HepG2 (cell line): ENCODE results near the gene ZC3H18. TPM values are rescaled to one million over a fixed set of nuclear protein-coding genes. Genes with fewer than 3 reads are reported as not detected.

Experiments
- ATAC-seq: fragments of 200-7000 bp; cut with Tn5 transposase; 3 replicates; pipeline ENCODE4 v1.9.1; 2020; ENCODE audit warnings: mild to moderate bottlenecking, moderate library complexity
- BruUV-seq: library from RNA; stranded (reverse); fragments of 400-500 nt; replicated peaks from 2 replicates; lab custom pipeline; 2021; lab: Mats Ljungman, UMichigan
- CTCF ChIA-PET: fragments of 300-600 bp; formaldehyde crosslinking; extraction: SDS; loops from one replicate; lab custom pipeline; 2021; ENCODE audit warnings: low total read pairs, inconsistent platforms, low intra/inter-chr PET ratio; lab: Yijun Ruan, JAX
- POLR2A ChIA-PET: fragments of 350-600 bp; sonication (Branson Sonifier 250); formaldehyde crosslinking; loops from one replicate; lab custom pipeline; 2020; ENCODE audit warnings: antibody characterized with exemption, inconsistent platforms; lab: Yijun Ruan, JAX
- DNase-seq: peaks from one replicate; pipeline ENCODE4 v3.0.0-alpha.2; 2015; ENCODE audit warnings: low spot score
- FAIRE-seq: peaks from 3 replicates; lab custom pipeline; 2011; peaks lifted over from hg19 to GRCh38; lab: Jason Lieb, UNC
- H2AFZ ChIP-seq: one replicate; pipeline ENCODE4 v1.6.1; 2011; ENCODE audit warnings: low read length, inconsistent platforms
- H3K27ac ChIP-seq: fragments of 300-600 bp; 3 replicates; pipeline ENCODE4 v1.8.0; 2011; ENCODE audit warnings: mixed run types, mild to moderate bottlenecking, mixed read lengths, low read length, inconsistent platforms; ENCODE audit not compliant: insufficient read depth; ENCODE audit errors: extremely low read length
- H3K27me3 ChIP-seq, 2 experiments: fragments of 200-600 bp in 1 of 2; 2 replicates in 1 of 2; 3 replicates in 1 of 2; pipeline versions ENCODE4 v1.6.0 to v1.8.0; 2011; ENCODE audit warnings: low read length in 2 of 2, mild to moderate bottlenecking in 2 of 2, moderate library complexity in 2 of 2, inconsistent platforms in 1 of 2; ENCODE audit not compliant: insufficient read depth in 2 of 2, control insufficient read depth in 1 of 2
- H3K36me3 ChIP-seq, 2 experiments: fragments of 200-600 bp in 1 of 2; replicated peaks in 1 of 2; 2 replicates in 1 of 2; 3 replicates in 1 of 2; pipeline versions ENCODE4 v1.5.1 to v1.8.0; 2011; ENCODE audit warnings: low read length in 2 of 2, inconsistent platforms in 1 of 2; ENCODE audit not compliant: insufficient read depth in 2 of 2, control insufficient read depth in 1 of 2
- H3K4me1 ChIP-seq: 2 replicates; pipeline ENCODE4 v1.5.1; 2012; ENCODE audit warnings: low read length, inconsistent platforms; ENCODE audit not compliant: insufficient read depth
- H3K4me2 ChIP-seq: 2 replicates; pipeline ENCODE4 v1.6.0; 2011; ENCODE audit warnings: low read depth, low read length, inconsistent platforms
- H3K4me3 ChIP-seq, 3 experiments: fragments of 200-600 bp in 1 of 3; sonication (generic), shearing (Covaris generic) in 1 of 3; replicated peaks in 1 of 3; 2 replicates each; pipeline ENCODE4 v1.5.1; 2011 to 2016; ENCODE audit warnings: low read length in 3 of 3, inconsistent platforms in 2 of 3, low read depth in 2 of 3, mild to moderate bottlenecking in 2 of 3, control low read depth in 1 of 3, mixed read lengths in 1 of 3; ENCODE audit not compliant: insufficient read depth in 1 of 3
- H3K79me2 ChIP-seq: one replicate; pipeline ENCODE4 v1.6.1; 2011; ENCODE audit warnings: low read length, inconsistent platforms; ENCODE audit not compliant: insufficient read depth
- H3K9ac ChIP-seq: 2 replicates; pipeline ENCODE4 v1.6.0; 2011; ENCODE audit warnings: mild to moderate bottlenecking, low read depth, low read length, inconsistent platforms; ENCODE audit not compliant: insufficient read depth
- H3K9me3 ChIP-seq: 2 replicates; pipeline ENCODE4 v1.5.1; 2012; ENCODE audit warnings: mild to moderate bottlenecking, low read length
- H4K20me1 ChIP-seq: 2 replicates; pipeline ENCODE4 v1.6.0; 2011; ENCODE audit warnings: inconsistent platforms, mild to moderate bottlenecking, low read length, moderate library complexity; ENCODE audit not compliant: insufficient read depth
- ESRRA ChIP-seq: sonication (generic); formaldehyde crosslinking; IDR thresholded peaks from 2 replicates; pipeline ENCODE4 v1.5.1; 2020; ENCODE audit warnings: mild to moderate bottlenecking, low read depth, missing genetic modification reagents
- HNF4A ChIP-seq: sonication (generic); formaldehyde crosslinking; IDR thresholded peaks from 2 replicates; pipeline ENCODE4 v1.4.0; 2020; ENCODE audit warnings: missing genetic modification reagents
- HOXA3 ChIP-seq: sonication (generic); formaldehyde crosslinking; IDR thresholded peaks from 2 replicates; pipeline ENCODE4 v1.5.0; 2020; ENCODE audit warnings: missing genetic modification reagents
- RARA ChIP-seq: IDR thresholded peaks from 2 replicates; pipeline ENCODE4 v1.6.1; 2016; ENCODE audit warnings: missing genetic modification reagents, missing compliant biosample characterization
- RFX5 ChIP-seq: IDR thresholded peaks from 2 replicates; pipeline ENCODE4 v1.6.1; 2011; ENCODE audit warnings: low read depth, low read length, improper control_type of control experiment
- ZNF546 ChIP-seq: sonication (generic); formaldehyde crosslinking; conservative IDR thresholded peaks from 2 replicates; pipeline ENCODE4 v1.8.1; 2023; ENCODE audit warnings: mild to moderate bottlenecking, missing genetic modification reagents
- ZNF687 ChIP-seq: sonication (generic); formaldehyde crosslinking; IDR thresholded peaks from 2 replicates; pipeline ENCODE4 v1.5.1; 2020; ENCODE audit warnings: mild to moderate bottlenecking, missing genetic modification reagents, moderate library complexity
- WGBS: methylation state at CpG from one replicate; pipeline ENCODE4 v1.1.6; 2017; ENCODE audit warnings: low lambda C conversion rate; 5-methylcytosine and 5-hydroxymethylcytosine counted together
- in situ Hi-C: cut with HindIII; loops from 2 replicates; pipeline ENCODE4 v1.10.0; 2017; ENCODE audit warnings: low pct_unique_long_range_greater_than_20kb; ENCODE audit not compliant: extremely low pct_ligation_motif_present
- intact Hi-C: fragments of 100-400 bp; cut with micrococcal nuclease; formaldehyde crosslinking; loops from one replicate; pipeline ENCODE4 v1.10.0; 2022; ENCODE audit not compliant: unreplicated experiment
- polyA plus RNA-seq, 8 experiments: library from polyadenylated mRNA; depleted of rRNA in 3 of 8; stranded (reverse) in 7 of 8; unstranded in 1 of 8; fragments of >200 nt; fragmentation: Illumina TruSeq in 4 of 8; extraction: Trizol in 4 of 8; gene quantifications; 2 replicates each; pipeline versions ENCODE4 v1.2.1 to v1.2.3, GENCODE V29; 2011 to 2016; ENCODE audit warnings: low read depth in 4 of 8, missing spikeins in 1 of 8, mixed read lengths in 1 of 8; ENCODE audit not compliant: insufficient read depth in 1 of 8
- total RNA-seq, 5 experiments: library from RNA; depleted of rRNA; stranded (reverse); fragments of >200 nt; fragmentation: Illumina TruSeq; extraction: Trizol; gene quantifications; 2 replicates each; pipeline ENCODE4 v1.2.3, GENCODE V29; 2016; ENCODE audit warnings: low read depth in 1 of 5
- TF ChIP-seq, protein P1 (sequence below): sonication (generic); formaldehyde crosslinking; IDR thresholded peaks from 2 replicates; pipeline ENCODE4 v1.5.0; 2020; ENCODE audit warnings: mild to moderate bottlenecking, missing genetic modification reagents
- TF ChIP-seq, protein P2 (sequence below): sonication (generic); formaldehyde crosslinking; IDR thresholded peaks from 2 replicates; pipeline ENCODE4 v1.5.1; 2020; ENCODE audit warnings: missing genetic modification reagents, mild to moderate bottlenecking, borderline replicate concordance
- TF ChIP-seq, protein P3 (sequence below): sonication (generic); formaldehyde crosslinking; conservative IDR thresholded peaks from 2 replicates; pipeline ENCODE4 v1.4.0; 2020; ENCODE audit warnings: mild to moderate bottlenecking, missing genetic modification reagents, moderate library complexity

The ZC3H18 gene
- total and polyA plus RNA-seq, 2 of the 13 experiments (the other 11 are each of a cell fraction or from before 2014, with no cell fraction given), result 11.2 to 27.4 TPM

GRCh38 chr16:88528902-88529318 is 41.3 kb upstream of the ZC3H18 start (continued):
- TF ChIP-seq, protein P1, sequence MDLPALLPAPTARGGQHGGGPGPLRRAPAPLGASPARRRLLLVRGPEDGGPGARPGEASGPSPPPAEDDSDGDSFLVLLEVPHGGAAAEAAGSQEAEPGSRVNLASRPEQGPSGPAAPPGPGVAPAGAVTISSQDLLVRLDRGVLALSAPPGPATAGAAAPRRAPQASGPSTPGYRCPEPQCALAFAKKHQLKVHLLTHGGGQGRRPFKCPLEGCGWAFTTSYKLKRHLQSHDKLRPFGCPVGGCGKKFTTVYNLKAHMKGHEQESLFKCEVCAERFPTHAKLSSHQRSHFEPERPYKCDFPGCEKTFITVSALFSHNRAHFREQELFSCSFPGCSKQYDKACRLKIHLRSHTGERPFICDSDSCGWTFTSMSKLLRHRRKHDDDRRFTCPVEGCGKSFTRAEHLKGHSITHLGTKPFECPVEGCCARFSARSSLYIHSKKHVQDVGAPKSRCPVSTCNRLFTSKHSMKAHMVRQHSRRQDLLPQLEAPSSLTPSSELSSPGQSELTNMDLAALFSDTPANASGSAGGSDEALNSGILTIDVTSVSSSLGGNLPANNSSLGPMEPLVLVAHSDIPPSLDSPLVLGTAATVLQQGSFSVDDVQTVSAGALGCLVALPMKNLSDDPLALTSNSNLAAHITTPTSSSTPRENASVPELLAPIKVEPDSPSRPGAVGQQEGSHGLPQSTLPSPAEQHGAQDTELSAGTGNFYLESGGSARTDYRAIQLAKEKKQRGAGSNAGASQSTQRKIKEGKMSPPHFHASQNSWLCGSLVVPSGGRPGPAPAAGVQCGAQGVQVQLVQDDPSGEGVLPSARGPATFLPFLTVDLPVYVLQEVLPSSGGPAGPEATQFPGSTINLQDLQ (CRISPR knock-in tag), result no peak
- peak; percentile 44; the same call in 1 of the 2 replicates for TF ChIP-seq ZNF546 (CRISPR knock-in tag)
- TF ChIP-seq HOXA3, result 0 out of 2 replicates have a peak, but pooled peaks have one; percentile 1
- TF ChIP-seq, all 625 proteins: peak for 3

DNA sequence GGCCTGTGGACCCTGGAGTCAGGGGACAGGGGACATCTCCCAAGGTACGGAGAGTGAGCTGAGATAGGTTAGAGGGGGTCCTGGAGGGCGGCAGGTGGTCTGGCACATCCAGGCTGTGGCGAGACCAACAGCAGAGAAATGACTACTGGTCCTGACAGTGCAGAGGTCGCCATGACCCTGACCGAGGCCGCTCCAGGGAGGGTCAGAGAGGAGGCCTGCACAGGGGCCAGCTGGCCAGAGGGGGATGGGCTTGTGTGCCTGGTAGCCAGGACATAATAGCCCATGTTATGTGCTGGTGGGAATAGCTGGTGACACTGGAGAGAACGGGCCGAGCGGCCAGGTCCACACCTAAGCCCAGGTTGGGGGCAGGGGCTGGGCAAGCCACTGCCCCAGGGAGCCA is 40.6 kb upstream of the ZC3H18 start:
- Histone ChIP-seq H3K4me3 (no peak overlapping the region), H3K9me3 (no peaks in the 10 kb centered on the region), H3K9ac (no peak overlapping the region), H4K20me1 (no peaks in the 10 kb centered on the region; the same call in 1 of the 2 replicates), H3K4me2 (no peak overlapping the region), H3K4me1 (peaks cover 29% of the 10 kb centered on the region), H3K27ac (no peak overlapping the region), H3K79me2 (no peaks in the 10 kb centered on the region), H2AFZ (no peak overlapping the region), H3K36me3 (peaks cover 26 to 29% of the 10 kb centered on the region in 2 experiments; a peak in 4 of 5 replicates), H3K27me3 (no peaks in the 10 kb centered on the region)
- DNase-seq (no peak), ATAC-seq (0 out of 3 replicates have a peak, but pooled peaks have one; percentile 1), FAIRE-seq (no peak)
- ChIA-PET POLR2A (no interaction called here), CTCF (interaction anchor here (0.9 to 1.0 kb wide), 2 partner anchors 86 to 87 kb away, joined by 3 read pairs; no protein-coding TSS in a partner anchor)
- intact Hi-C loops, result no loop called here
- 92% methylated on average over 9 of the region's 9 CpGs for WGBS
- in situ Hi-C loops, result no loop called here
- no TSS peak for BruUV-seq
- TF ChIP-seq RFX5 (no peak), RARA (0 out of 2 replicates have a peak, but pooled peaks have one; percentile 21), ESRRA (CRISPR knock-in tag) (peak; percentile 64; the same call in 1 of the 2 replicates), HNF4A (CRISPR knock-in tag) (peak; percentile 36), ZNF687 (CRISPR knock-in tag) (peak; percentile 58; the same call in 1 of the 2 replicates)
- TF ChIP-seq, protein P2, sequence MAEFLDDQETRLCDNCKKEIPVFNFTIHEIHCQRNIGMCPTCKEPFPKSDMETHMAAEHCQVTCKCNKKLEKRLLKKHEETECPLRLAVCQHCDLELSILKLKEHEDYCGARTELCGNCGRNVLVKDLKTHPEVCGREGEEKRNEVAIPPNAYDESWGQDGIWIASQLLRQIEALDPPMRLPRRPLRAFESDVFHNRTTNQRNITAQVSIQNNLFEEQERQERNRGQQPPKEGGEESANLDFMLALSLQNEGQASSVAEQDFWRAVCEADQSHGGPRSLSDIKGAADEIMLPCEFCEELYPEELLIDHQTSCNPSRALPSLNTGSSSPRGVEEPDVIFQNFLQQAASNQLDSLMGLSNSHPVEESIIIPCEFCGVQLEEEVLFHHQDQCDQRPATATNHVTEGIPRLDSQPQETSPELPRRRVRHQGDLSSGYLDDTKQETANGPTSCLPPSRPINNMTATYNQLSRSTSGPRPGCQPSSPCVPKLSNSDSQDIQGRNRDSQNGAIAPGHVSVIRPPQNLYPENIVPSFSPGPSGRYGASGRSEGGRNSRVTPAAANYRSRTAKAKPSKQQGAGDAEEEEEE (CRISPR knock-in tag), result no peak
- TF ChIP-seq, protein P3, sequence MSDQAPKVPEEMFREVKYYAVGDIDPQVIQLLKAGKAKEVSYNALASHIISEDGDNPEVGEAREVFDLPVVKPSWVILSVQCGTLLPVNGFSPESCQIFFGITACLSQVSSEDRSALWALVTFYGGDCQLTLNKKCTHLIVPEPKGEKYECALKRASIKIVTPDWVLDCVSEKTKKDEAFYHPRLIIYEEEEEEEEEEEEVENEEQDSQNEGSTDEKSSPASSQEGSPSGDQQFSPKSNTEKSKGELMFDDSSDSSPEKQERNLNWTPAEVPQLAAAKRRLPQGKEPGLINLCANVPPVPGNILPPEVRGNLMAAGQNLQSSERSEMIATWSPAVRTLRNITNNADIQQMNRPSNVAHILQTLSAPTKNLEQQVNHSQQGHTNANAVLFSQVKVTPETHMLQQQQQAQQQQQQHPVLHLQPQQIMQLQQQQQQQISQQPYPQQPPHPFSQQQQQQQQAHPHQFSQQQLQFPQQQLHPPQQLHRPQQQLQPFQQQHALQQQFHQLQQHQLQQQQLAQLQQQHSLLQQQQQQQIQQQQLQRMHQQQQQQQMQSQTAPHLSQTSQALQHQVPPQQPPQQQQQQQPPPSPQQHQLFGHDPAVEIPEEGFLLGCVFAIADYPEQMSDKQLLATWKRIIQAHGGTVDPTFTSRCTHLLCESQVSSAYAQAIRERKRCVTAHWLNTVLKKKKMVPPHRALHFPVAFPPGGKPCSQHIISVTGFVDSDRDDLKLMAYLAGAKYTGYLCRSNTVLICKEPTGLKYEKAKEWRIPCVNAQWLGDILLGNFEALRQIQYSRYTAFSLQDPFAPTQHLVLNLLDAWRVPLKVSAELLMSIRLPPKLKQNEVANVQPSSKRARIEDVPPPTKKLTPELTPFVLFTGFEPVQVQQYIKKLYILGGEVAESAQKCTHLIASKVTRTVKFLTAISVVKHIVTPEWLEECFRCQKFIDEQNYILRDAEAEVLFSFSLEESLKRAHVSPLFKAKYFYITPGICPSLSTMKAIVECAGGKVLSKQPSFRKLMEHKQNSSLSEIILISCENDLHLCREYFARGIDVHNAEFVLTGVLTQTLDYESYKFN (CRISPR knock-in tag), result peak; percentile 45; the same call in 1 of the 2 replicates
